Measurements from ENCODE around the gene TMEM259. TPM values are rescaled to one million over a fixed set of nuclear protein-coding genes. Genes with fewer than 3 reads are reported as not detected.

TMEM259 gene
- total RNA-seq, 1 experiment from 2014 or later = 202 TPM

GRCh38 chr19:1015782-1016646 lies 4.9 kb downstream of the TMEM259 start (continued):
- TF ChIP-seq CTCF (IDR thresholded peaks at IDR 0.05 in 2 of 3, conservative IDR thresholded peaks at IDR 0.05 in 1 of 3; ENCODE audit: borderline replicate concordance in 1 of 3, insufficient read depth in 1 of 3, low read depth in 2 of 3, low read length in 2 of 3) = no peak

GRCh38 chr19:1015061-1015781 lies 5.7 kb downstream of the TMEM259 start:
- no peak overlapping the region for H3K27ac ChIP-seq (ENCODE audit: low read depth, low read length)
- H3K4me1 ChIP-seq (ENCODE audit: control insufficient read depth in 1 of 2, insufficient read depth in 2 of 2, low read length in 2 of 2) = peaks cover 32 to 37% of the 10 kb centered on the region in 2 experiments
- ATAC-seq (no peak), DNase-seq (ENCODE audit: low read depth, low spot score) (no peak)
- no peak overlapping the region for H2AFZ ChIP-seq (ENCODE audit: low read depth, low read length, poor library complexity, severe bottlenecking)
- ChIA-PET POLR2A (no interaction called here), CTCF (no interaction called here), RAD21 (ENCODE audit: low non-redundant PET in 1 of 2, low total read pairs in 2 of 2, uncharacterized antibody in 2 of 2, unreplicated experiment in 2 of 2) (no interaction called here)
- no peaks in the 10 kb centered on the region for H3K9me3 ChIP-seq (ENCODE audit: control insufficient read depth in 1 of 2, insufficient read depth in 1 of 2, low read depth in 1 of 2, low read length in 2 of 2)
- no peak for TF ChIP-seq CEBPB (IDR thresholded peaks at IDR 0.05; ENCODE audit: low read depth)
- no peak for TF ChIP-seq POLR2A (IDR thresholded peaks at IDR 0.05; ENCODE audit: borderline replicate concordance, extremely low read depth, insufficient read depth, insufficient read length)
- no peak for TF ChIP-seq RAD21 (IDR thresholded peaks at IDR 0.05; ENCODE audit: low read depth)
- TF ChIP-seq POLR2AphosphoS5 (IDR thresholded peaks at IDR 0.05; ENCODE audit: low read depth, low read length) = no peak
- TF ChIP-seq, protein P1, sequence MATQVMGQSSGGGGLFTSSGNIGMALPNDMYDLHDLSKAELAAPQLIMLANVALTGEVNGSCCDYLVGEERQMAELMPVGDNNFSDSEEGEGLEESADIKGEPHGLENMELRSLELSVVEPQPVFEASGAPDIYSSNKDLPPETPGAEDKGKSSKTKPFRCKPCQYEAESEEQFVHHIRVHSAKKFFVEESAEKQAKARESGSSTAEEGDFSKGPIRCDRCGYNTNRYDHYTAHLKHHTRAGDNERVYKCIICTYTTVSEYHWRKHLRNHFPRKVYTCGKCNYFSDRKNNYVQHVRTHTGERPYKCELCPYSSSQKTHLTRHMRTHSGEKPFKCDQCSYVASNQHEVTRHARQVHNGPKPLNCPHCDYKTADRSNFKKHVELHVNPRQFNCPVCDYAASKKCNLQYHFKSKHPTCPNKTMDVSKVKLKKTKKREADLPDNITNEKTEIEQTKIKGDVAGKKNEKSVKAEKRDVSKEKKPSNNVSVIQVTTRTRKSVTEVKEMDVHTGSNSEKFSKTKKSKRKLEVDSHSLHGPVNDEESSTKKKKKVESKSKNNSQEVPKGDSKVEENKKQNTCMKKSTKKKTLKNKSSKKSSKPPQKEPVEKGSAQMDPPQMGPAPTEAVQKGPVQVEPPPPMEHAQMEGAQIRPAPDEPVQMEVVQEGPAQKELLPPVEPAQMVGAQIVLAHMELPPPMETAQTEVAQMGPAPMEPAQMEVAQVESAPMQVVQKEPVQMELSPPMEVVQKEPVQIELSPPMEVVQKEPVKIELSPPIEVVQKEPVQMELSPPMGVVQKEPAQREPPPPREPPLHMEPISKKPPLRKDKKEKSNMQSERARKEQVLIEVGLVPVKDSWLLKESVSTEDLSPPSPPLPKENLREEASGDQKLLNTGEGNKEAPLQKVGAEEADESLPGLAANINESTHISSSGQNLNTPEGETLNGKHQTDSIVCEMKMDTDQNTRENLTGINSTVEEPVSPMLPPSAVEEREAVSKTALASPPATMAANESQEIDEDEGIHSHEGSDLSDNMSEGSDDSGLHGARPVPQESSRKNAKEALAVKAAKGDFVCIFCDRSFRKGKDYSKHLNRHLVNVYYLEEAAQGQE (IDR thresholded peaks at IDR 0.05; ENCODE audit: low read depth) = no peak
- no peak for TF ChIP-seq YY1 (IDR thresholded peaks at IDR 0.05; ENCODE audit: extremely low read depth, insufficient replicate concordance, low read depth, low read length)
- no peak for TF ChIP-seq SRF (IDR thresholded peaks at IDR 0.05; ENCODE audit: low read depth)
- TF ChIP-seq SP1 (IDR thresholded peaks at IDR 0.05; ENCODE audit: low read depth) = no peak
- no peak for TF ChIP-seq SIN3A (IDR thresholded peaks at IDR 0.05; ENCODE audit: low read depth)
- no peak for TF ChIP-seq MAX (IDR thresholded peaks at IDR 0.05)
- no peak for TF ChIP-seq TCF7L2 (IDR thresholded peaks at IDR 0.05; ENCODE audit: borderline replicate concordance, extremely low read depth, insufficient read depth, insufficient read length)
- TF ChIP-seq ELF1 (IDR thresholded peaks at IDR 0.05; ENCODE audit: borderline replicate concordance, low read depth) = no peak
- TF ChIP-seq CTCF (IDR thresholded peaks at IDR 0.05 in 2 of 3, conservative IDR thresholded peaks at IDR 0.05 in 1 of 3; ENCODE audit: borderline replicate concordance in 1 of 3, insufficient read depth in 1 of 3, low read depth in 2 of 3, low read length in 2 of 3) = no peak
- no peak for TF ChIP-seq ZNF274 (IDR thresholded peaks at IDR 0.05; ENCODE audit: low read depth, low read length)
- no peaks in the 10 kb centered on the region; the same call in 1 of the 2 replicates for H4K20me1 ChIP-seq (ENCODE audit: insufficient read depth)
- H3K9ac ChIP-seq (ENCODE audit: low read length) = no peak overlapping the region
- no TSS peak for BruUV-seq (replicated peaks)
- H3K27me3 ChIP-seq (ENCODE audit: insufficient read depth, low read length) = no peaks in the 10 kb centered on the region
- H3K9me2 ChIP-seq (ENCODE audit: insufficient read depth) = no peaks in the 10 kb centered on the region
- no peak overlapping the region for H3K4me3 ChIP-seq (replicated peaks in 1 of 2; ENCODE audit: low read depth in 1 of 2, low read length in 2 of 2)
- intact Hi-C loops (cut with micrococcal nuclease) = no loop called here
- H3K79me2 ChIP-seq (ENCODE audit: insufficient read depth, low read length) = peaks cover 73% of the 10 kb centered on the region
- H3K36me3 ChIP-seq (ENCODE audit: control insufficient read depth in 1 of 2, insufficient read depth in 2 of 2, low read length in 2 of 2) = peaks cover 4 to 16% of the 10 kb centered on the region in 2 experiments; a peak in 2 of 4 replicates
- H3K4me2 ChIP-seq (ENCODE audit: low read length) = no peak overlapping the region

Measured in HCT116 (cell line).